SK-N-SH (cell line): ENCODE measurements around the gene TIMM21. TPM values are rescaled to one million over a fixed set of nuclear protein-coding genes. Genes with fewer than 3 reads are reported as not detected.

Source experiments
- CTCF ChIA-PET: fragments of 300-600, 350-600 bp; formaldehyde crosslinking; extraction: SDS; loops from one replicate; lab custom pipeline; 2021; lab: Yijun Ruan, JAX
- POLR2A ChIA-PET: fragments of 350-600 bp; sonication (Branson Sonifier 250); formaldehyde crosslinking; extraction: SDS; loops from one replicate; lab custom pipeline; 2020; ENCODE audit warnings: antibody characterized with exemption, inconsistent platforms; lab: Yijun Ruan, JAX
- DNase-seq: peaks from one replicate; pipeline ENCODE4 v3.0.0; 2012
- H2AFZ ChIP-seq: fragments of 200-600 bp; sonication (generic); 2 replicates; pipeline ENCODE4 v1.8.1; 2016; ENCODE audit warnings: antibody characterized with exemption, mild to moderate bottlenecking, low read depth
- H3F3A ChIP-seq: fragments of 200-600 bp; sonication (generic); replicated peaks from 2 replicates; pipeline ENCODE3; 2016; ENCODE audit warnings: antibody characterized with exemption, mild to moderate bottlenecking; ENCODE audit not compliant: insufficient read depth
- H3K27ac ChIP-seq, 2 experiments: fragments of 200-500 bp in 1 of 2; fragments of 200-600 bp in 1 of 2; sonication (Bioruptor generic) in 1 of 2; sonication (generic), shearing (Covaris generic) in 1 of 2; 2 replicates each; pipeline versions ENCODE4 v1.5.1 to v1.6.1; 2014 to 2016; ENCODE audit warnings: low read depth in 2 of 2, inconsistent platforms in 1 of 2, low read length in 1 of 2, mild to moderate bottlenecking in 1 of 2, mixed read lengths in 1 of 2
- H3K27me3 ChIP-seq: fragments of 200-600 bp; sonication (generic), shearing (Covaris generic); 2 replicates; pipeline ENCODE4 v1.6.1; 2016; ENCODE audit warnings: mixed run types; ENCODE audit not compliant: insufficient read depth
- H3K36me3 ChIP-seq, 2 experiments: fragments of 200-500 bp in 1 of 2; fragments of 200-600 bp in 1 of 2; sonication (Bioruptor generic) in 1 of 2; sonication (generic) in 1 of 2; replicated peaks in 1 of 2; 2 replicates each; pipeline versions ENCODE3 to v1.5.1; 2014 to 2016; ENCODE audit warnings: low read length in 1 of 2, mild to moderate bottlenecking in 1 of 2; ENCODE audit not compliant: insufficient read depth in 2 of 2, control insufficient read depth in 1 of 2
- H3K4me1 ChIP-seq, 2 experiments: fragments of 200-500 bp in 1 of 2; fragments of 200-600 bp in 1 of 2; sonication (Bioruptor generic) in 1 of 2; sonication (generic), shearing (Covaris generic) in 1 of 2; 2 replicates each; pipeline versions ENCODE4 v1.5.1 to v1.6.1; 2014 to 2016; ENCODE audit warnings: low read depth in 1 of 2, low read length in 1 of 2, mixed run types in 1 of 2; ENCODE audit not compliant: insufficient read depth in 2 of 2, control insufficient read depth in 1 of 2
- H3K4me2 ChIP-seq: fragments of 200-600 bp; sonication (generic), shearing (Covaris generic); 2 replicates; pipeline ENCODE4 v1.6.1; 2017; ENCODE audit warnings: mixed run types
- H3K4me3 ChIP-seq, 2 experiments: fragments of 200-500 bp in 1 of 2; fragments of 200-600 bp in 1 of 2; sonication (Bioruptor generic) in 1 of 2; sonication (generic), shearing (Covaris generic) in 1 of 2; 2 replicates each; pipeline versions ENCODE4 v1.5.1 to v1.8.1; 2014 to 2016; ENCODE audit warnings: low read depth in 2 of 2, inconsistent platforms in 1 of 2, low read length in 1 of 2, mild to moderate bottlenecking in 1 of 2, mixed read lengths in 1 of 2, moderate library complexity in 1 of 2
- H3K79me2 ChIP-seq: fragments of 200-600 bp; sonication (generic); 2 replicates; pipeline ENCODE4 v1.8.1; 2017; ENCODE audit warnings: mild to moderate bottlenecking; ENCODE audit not compliant: insufficient read depth
- H3K9ac ChIP-seq: fragments of 200-600 bp; sonication (generic); 2 replicates; pipeline ENCODE4 v1.6.1; 2017; ENCODE audit warnings: mixed run types
- H3K9me2 ChIP-seq: fragments of 200-600 bp; sonication (generic); 2 replicates; pipeline ENCODE4 v1.6.1; 2017; ENCODE audit warnings: mixed run types
- H3K9me3 ChIP-seq: fragments of 200-600 bp; sonication (generic); 2 replicates; pipeline ENCODE4 v1.6.1; 2017; ENCODE audit warnings: mixed run types, mild to moderate bottlenecking, moderate library complexity
- H4K20me1 ChIP-seq: fragments of 200-600 bp; sonication (generic); 2 replicates; pipeline ENCODE4 v1.6.1; 2017; ENCODE audit warnings: mild to moderate bottlenecking, mixed run types; ENCODE audit not compliant: insufficient read depth
- CHD2 ChIP-seq: fragments of 150-350 bp; IDR thresholded peaks from 2 replicates; pipeline ENCODE4 v1.6.1; 2018; ENCODE audit warnings: low read length; ENCODE audit not compliant: partially characterized antibody
- EP300 ChIP-seq, 2 experiments: IDR thresholded peaks; 2 replicates each; pipeline versions ENCODE4 v1.4.0 to v1.6.1; 2012; ENCODE audit warnings: borderline replicate concordance in 1 of 2, low read depth in 1 of 2, low read length in 1 of 2
- FOSL2 ChIP-seq: IDR thresholded peaks from 2 replicates; pipeline ENCODE4 v1.4.0; 2012; ENCODE audit warnings: low read depth, mild to moderate bottlenecking, moderate library complexity, borderline replicate concordance
- FOXJ3 ChIP-seq: sonication (generic); formaldehyde crosslinking; IDR thresholded peaks from 2 replicates; pipeline ENCODE4 v1.5.1; 2020; ENCODE audit warnings: mild to moderate bottlenecking, missing genetic modification reagents
- NRF1 ChIP-seq: IDR thresholded peaks from 2 replicates; pipeline ENCODE4 v1.6.1; 2012; ENCODE audit warnings: low read depth, mild to moderate bottlenecking, low read length
- RCOR1 ChIP-seq: fragments of 150-350 bp; IDR thresholded peaks from 2 replicates; pipeline ENCODE4 v1.6.1; 2017; ENCODE audit warnings: antibody characterized with exemption, low read length
- SIN3A ChIP-seq: IDR thresholded peaks from 2 replicates; pipeline ENCODE4 v1.6.1; 2012; ENCODE audit warnings: low read depth, mild to moderate bottlenecking, low read length, moderate library complexity, borderline replicate concordance
- SMC3 ChIP-seq: IDR thresholded peaks from 2 replicates; pipeline ENCODE4 v1.6.1; 2012; ENCODE audit warnings: low read depth, low read length, improper control_type of control experiment
- TAF1 ChIP-seq: IDR thresholded peaks from 2 replicates; pipeline ENCODE4 v1.6.1; 2012; ENCODE audit warnings: low read depth, mild to moderate bottlenecking, low read length, moderate library complexity, borderline replicate concordance
- TEAD4 ChIP-seq: IDR thresholded peaks from 2 replicates; pipeline ENCODE4 v1.4.0; 2012; ENCODE audit warnings: mild to moderate bottlenecking, borderline replicate concordance; ENCODE audit not compliant: insufficient read depth
- YY1 ChIP-seq: IDR thresholded peaks from 2 replicates; pipeline ENCODE4 v1.4.0; 2012; ENCODE audit warnings: low read depth, mild to moderate bottlenecking
- WGBS: methylation state at CpG from one replicate; pipeline ENCODE4 v1.1.6; 2017; ENCODE audit warnings: low lambda C conversion rate; 5-methylcytosine and 5-hydroxymethylcytosine counted together
- polyA plus RNA-seq, 3 experiments: library from polyadenylated mRNA; depleted of rRNA; stranded (reverse); fragments of >200 nt; gene quantifications; 2 replicates each; pipeline ENCODE4 v1.2.3, GENCODE V29; 2012
- TF ChIP-seq, protein P1 (sequence below): IDR thresholded peaks from 2 replicates; pipeline ENCODE4 v1.4.0; 2012; ENCODE audit warnings: low read depth, borderline replicate concordance
- TF ChIP-seq, protein P2 (sequence below): fragments of 150-350 bp; IDR thresholded peaks from 2 replicates; pipeline ENCODE4 v1.6.1; 2016; ENCODE audit warnings: mild to moderate bottlenecking, low read depth, low read length

Gene TIMM21
- polyA plus RNA-seq, 1 of the 3 experiments (the other 2 are of a cell fraction): 27.6 TPM

DNA sequence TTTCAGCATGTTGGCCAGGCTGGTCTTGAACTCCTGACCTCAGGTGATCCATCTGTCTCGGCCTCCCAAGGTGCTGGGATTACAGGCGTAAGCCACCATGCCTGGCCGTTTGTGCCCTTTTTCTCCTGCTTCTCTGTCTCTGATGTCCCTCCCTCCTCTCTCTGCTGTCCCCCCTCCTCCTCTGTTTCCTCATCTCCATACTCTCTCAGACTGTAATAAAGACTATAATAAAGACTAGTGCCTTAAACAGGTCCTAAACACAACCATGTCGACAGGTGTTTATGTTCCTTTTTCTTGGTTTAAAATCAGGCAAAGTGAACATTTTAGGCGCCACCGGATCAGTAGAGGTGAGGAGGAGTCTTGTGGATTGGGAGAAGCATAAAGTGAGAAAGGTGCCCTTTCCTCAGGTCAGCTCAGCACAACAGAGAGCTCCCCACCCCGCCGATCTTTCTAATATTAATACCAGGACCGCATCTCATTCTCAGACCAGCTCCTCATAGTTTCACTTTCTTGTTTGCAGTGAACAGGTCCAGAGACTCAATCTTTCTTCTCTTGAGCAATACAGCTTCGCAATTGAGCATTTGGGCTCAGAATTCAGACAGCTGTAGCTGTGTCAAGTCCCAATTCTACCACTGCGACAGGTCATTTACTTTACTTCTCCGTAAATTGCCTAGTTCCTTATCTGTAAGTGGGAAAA lies 23.7 kb downstream of the TIMM21 start (continued):
- TF ChIP-seq RCOR1 (no peak), CHD2 (no peak), EP300 (IDR thresholded peaks at IDR 0.05; ENCODE audit: borderline replicate concordance in 1 of 2, low read depth in 1 of 2, low read length in 1 of 2) (no peak), YY1 (no peak)
- TF ChIP-seq, protein P1, sequence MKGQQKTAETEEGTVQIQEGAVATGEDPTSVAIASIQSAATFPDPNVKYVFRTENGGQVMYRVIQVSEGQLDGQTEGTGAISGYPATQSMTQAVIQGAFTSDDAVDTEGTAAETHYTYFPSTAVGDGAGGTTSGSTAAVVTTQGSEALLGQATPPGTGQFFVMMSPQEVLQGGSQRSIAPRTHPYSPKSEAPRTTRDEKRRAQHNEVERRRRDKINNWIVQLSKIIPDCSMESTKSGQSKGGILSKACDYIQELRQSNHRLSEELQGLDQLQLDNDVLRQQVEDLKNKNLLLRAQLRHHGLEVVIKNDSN: no peak

DNA sequence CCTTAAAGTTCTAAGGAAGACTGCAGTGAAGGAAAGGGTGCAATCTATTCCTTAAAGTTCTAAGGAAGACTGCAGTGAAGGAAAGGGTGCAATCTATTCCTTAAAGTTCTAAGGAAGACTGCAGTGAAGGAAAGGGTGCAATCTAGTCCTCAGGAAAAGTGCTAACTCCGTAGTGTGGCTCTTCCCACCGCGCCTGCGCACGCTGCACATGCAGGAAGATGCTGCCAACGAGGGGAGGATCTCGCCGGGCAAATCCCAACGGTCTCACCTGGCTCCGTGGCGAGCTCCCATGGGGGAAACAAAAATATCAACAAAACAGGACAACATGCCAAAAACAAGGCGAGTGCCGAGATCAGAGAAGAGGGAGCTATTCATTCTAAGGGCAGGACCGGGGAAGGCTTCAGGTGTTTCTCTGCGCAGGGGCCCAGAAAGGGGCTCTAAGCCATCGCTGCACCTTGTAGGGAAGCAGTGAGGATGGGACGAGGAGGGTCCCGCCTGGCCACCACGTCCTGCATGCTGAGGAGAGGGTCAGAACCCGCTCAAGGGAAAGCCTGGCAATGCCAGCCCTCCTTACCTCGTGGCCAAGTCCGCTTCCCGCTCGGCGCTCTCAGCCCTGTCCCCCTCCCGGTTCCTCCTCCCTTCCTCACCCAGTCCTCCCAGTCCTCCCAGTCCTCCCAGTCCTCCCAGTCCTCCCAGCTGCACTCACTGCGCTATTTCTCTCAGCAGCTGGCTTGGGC lies 24.5 kb downstream of the TIMM21 start:
- no peak for DNase-seq
- Histone ChIP-seq H4K20me1 (no peaks in the 10 kb centered on the region), H3K27ac (no peak overlapping the region), H3K4me2 (peak overlapping the region; percentile 75), H3K36me3 (no peaks in the 10 kb centered on the region), H3K4me1 (peaks cover 0 to 5% of the 10 kb centered on the region in 2 experiments; a peak in 1 of 4 replicates), H3K9ac (no peak overlapping the region), H3K79me2 (no peaks in the 10 kb centered on the region), H3K27me3 (peaks cover 90% of the 10 kb centered on the region), H3K9me3 (no peaks in the 10 kb centered on the region), H3F3A (no peaks in the 10 kb centered on the region), H2AFZ (0 out of 2 replicates have a peak overlapping the region, but pooled peaks have one; percentile 53), H3K9me2 (no peaks in the 10 kb centered on the region), H3K4me3 (peak overlapping the region in 1 of 2 experiments; percentile 49; a peak in 3 of 4 replicates)
- CTCF ChIA-PET: interaction anchor here (0.6 kb wide), 1 partner anchor 54 kb away, joined by 3 read pairs; no protein-coding TSS in a partner anchor
- TF ChIP-seq TEAD4 (no peak), NRF1 (peak; percentile 59), SMC3 (no peak), SIN3A (no peak), TAF1 (no peak), FOSL2 (no peak), FOXJ3 (CRISPR knock-in tag) (no peak)
- TF ChIP-seq, protein P2, sequence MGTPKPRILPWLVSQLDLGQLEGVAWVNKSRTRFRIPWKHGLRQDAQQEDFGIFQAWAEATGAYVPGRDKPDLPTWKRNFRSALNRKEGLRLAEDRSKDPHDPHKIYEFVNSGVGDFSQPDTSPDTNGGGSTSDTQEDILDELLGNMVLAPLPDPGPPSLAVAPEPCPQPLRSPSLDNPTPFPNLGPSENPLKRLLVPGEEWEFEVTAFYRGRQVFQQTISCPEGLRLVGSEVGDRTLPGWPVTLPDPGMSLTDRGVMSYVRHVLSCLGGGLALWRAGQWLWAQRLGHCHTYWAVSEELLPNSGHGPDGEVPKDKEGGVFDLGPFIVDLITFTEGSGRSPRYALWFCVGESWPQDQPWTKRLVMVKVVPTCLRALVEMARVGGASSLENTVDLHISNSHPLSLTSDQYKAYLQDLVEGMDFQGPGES: no peak
- POLR2A ChIA-PET: no interaction called here
- WGBS: 15% methylated on average over 22 of the region's 27 CpGs
